GM18873 (cell line): ENCODE data around the gene KIF20A.
"Not testable (repeated sequence)": the region's sequence is repeated elsewhere in the genome, so short reads cannot be mapped to it uniquely, and the experiment has no call there.

Experiments used
- ATAC-seq: cut with Tn5 transposase; IDR thresholded peaks from one replicate; pipeline ENCODE4 v1.9.1; 2021; ENCODE audit warnings: mild to moderate bottlenecking, moderate library complexity, moderate number of reproducible peaks; ENCODE audit not compliant: unreplicated experiment, low FRiP score

The KIF20A gene

GRCh38 chr5:138182808-138183207 lies 3.9 kb downstream of the KIF20A start:
- no peak for ATAC-seq

GRCh38 chr5:138186002-138186447 lies 7.1 kb downstream of the KIF20A start:
- ATAC-seq, result no peak

GRCh38 chr5:138188626-138189025 lies 9.7 kb downstream of the KIF20A start:
- no peak for ATAC-seq

GRCh38 chr5:138192826-138193225 lies 13.9 kb downstream of the KIF20A start:
- ATAC-seq, result no peak

- ATAC-seq, result not testable (repeated sequence)
Measured at GRCh38 chr5:138193859-138194258, 14.9 kb downstream of the KIF20A start.

- no peak for ATAC-seq
Measured at GRCh38 chr5:138210985-138211384, 32.1 kb downstream of the KIF20A start.

GRCh38 chr5:138212828-138213160 lies 33.9 kb downstream of the KIF20A start:
- peak; percentile 8 for ATAC-seq

GRCh38 chr5:138213161-138214029 lies 34.5 kb downstream of the KIF20A start, which contains the start of gene CDC23:
Gene CDC23 (minus strand): TSS chr5:138213323. CDS start chr5:138213312, 11 bp downstream.
- ATAC-seq, result peak; percentile 91

GRCh38 chr5:138216799-138217198 lies 37.9 kb downstream of the KIF20A start:
- ATAC-seq, result no peak

GRCh38 chr5:138223532-138223931 lies 44.6 kb downstream of the KIF20A start:
- no peak for ATAC-seq

- no peak for ATAC-seq
Measured at GRCh38 chr5:138224712-138225111, 45.8 kb downstream of the KIF20A start.

- ATAC-seq, result no peak
Measured at GRCh38 chr5:138226910-138227309, 48.0 kb downstream of the KIF20A start.

- no peak for ATAC-seq
Measured at GRCh38 chr5:138229387-138229786, 50.5 kb downstream of the KIF20A start.

- no peak for ATAC-seq
Measured at GRCh38 chr5:138230261-138230660, 51.3 kb downstream of the KIF20A start.

- ATAC-seq, result no peak
Measured at GRCh38 chr5:138230981-138231589, 52.2 kb downstream of the KIF20A start.

- no peak for ATAC-seq
Measured at GRCh38 chr5:138233280-138233679, 54.4 kb downstream of the KIF20A start.

GRCh38 chr5:138234651-138235050 lies 55.7 kb downstream of the KIF20A start:
- no peak for ATAC-seq
